Measurements from ENCODE around the gene FRMD3.

Gene FRMD3

DNA sequence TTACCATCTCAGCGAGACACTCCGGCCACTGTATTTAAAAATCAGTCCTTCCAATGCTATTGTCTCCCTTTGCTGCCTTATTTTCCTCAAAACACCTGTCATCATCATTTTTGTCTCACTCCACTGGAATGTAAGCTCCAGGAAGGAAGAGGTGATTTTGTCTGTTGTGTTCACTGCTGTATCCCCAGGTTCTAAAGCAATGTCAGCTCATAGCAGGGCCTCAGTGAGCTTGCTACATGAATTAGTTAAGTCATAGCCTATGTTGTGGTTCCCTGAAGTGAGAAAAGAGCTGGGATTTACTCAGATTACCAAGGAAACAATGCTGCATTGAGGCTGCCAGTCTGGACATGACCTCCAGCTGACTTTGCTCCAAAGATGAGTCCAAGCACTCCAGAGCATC, 337.7 kb downstream of the FRMD3 start:
- TF ChIP-seq, protein P1, sequence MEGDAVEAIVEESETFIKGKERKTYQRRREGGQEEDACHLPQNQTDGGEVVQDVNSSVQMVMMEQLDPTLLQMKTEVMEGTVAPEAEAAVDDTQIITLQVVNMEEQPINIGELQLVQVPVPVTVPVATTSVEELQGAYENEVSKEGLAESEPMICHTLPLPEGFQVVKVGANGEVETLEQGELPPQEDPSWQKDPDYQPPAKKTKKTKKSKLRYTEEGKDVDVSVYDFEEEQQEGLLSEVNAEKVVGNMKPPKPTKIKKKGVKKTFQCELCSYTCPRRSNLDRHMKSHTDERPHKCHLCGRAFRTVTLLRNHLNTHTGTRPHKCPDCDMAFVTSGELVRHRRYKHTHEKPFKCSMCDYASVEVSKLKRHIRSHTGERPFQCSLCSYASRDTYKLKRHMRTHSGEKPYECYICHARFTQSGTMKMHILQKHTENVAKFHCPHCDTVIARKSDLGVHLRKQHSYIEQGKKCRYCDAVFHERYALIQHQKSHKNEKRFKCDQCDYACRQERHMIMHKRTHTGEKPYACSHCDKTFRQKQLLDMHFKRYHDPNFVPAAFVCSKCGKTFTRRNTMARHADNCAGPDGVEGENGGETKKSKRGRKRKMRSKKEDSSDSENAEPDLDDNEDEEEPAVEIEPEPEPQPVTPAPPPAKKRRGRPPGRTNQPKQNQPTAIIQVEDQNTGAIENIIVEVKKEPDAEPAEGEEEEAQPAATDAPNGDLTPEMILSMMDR (IDR thresholded peaks at IDR 0.05; ENCODE audit: extremely low read depth, insufficient read depth, missing control alignments) = no peak
- no peak for DNase-seq (ENCODE audit: low spot score)
- in situ Hi-C loops (cut with MboI; ENCODE audit: low pct_unique_long_range_greater_than_20kb, low sequenced_read_pairs, unreplicated experiment) = no loop called here

DNA sequence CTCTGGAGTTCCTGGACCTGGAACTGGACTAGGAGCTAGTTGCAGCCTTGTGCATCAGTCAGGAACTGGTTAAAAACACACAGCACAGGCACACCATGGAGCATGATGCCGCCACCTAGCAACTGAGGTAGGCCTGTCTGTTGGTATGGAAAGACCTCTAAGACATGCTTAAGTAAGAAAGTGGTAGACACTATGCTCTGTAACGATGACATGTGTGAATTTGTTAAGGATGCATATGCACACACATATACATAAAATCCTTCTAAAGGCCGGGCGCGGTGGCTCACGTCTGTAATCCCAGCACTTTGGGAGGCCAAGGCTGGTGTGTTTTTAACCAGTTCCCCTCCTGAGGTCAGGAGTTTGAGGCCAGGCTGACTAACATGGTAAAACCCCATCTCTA, 338.4 kb downstream of the FRMD3 start:
- TF ChIP-seq, protein P1 (IDR thresholded peaks at IDR 0.05; ENCODE audit: extremely low read depth, insufficient read depth, missing control alignments) = no peak

DNA sequence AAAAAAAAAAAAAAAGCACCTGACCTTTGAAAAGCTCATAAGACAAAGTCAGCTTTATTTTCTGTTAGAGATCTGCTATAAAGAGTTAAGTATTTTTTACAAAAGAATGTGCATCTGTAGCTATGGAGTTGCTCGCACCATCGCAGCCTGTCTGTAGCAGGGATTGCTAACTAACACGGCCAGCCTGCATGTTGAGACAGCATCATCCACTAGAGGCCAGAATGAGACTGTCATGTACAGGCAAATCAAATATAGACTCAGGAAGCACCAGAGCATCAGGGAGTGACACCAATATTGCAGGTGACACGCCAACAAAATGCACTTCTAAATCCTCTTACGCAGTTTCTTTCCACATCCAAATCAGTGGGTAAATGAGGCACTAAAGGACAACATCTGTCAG, 339.0 kb downstream of the FRMD3 start:
- TF ChIP-seq, protein P1 (IDR thresholded peaks at IDR 0.05; ENCODE audit: extremely low read depth, insufficient read depth, missing control alignments) = no peak
- no peak for DNase-seq (ENCODE audit: low spot score)
- in situ Hi-C loops (cut with MboI; ENCODE audit: low pct_unique_long_range_greater_than_20kb, low sequenced_read_pairs, unreplicated experiment) = no loop called here

More for the DNA sequence above, 338.4 kb downstream of the FRMD3 start:
- DNase-seq (ENCODE audit: low spot score) = no peak
- in situ Hi-C loops (cut with MboI; ENCODE audit: low pct_unique_long_range_greater_than_20kb, low sequenced_read_pairs, unreplicated experiment) = no loop called here

DNA sequence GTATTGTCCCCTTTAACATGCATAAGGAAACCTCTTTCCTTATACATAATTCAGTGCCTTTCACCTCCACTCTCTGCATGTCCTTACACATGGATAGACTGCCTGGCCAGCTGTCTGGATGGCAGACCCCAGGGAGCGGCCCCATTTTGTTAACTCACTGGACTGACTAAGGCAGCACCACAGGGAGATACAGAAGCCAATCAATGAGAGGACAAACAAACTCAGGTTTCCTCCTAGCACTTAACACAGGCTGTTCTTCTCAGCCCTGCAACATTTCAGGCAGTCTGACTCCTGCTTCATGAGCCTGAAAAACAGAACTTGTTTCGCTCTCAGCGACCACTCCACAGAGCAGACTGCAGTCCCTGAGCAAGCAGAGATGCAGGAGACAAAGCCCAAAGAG, 339.8 kb downstream of the FRMD3 start:
- in situ Hi-C loops (cut with MboI; ENCODE audit: low pct_unique_long_range_greater_than_20kb, low sequenced_read_pairs, unreplicated experiment) = no loop called here
- DNase-seq (ENCODE audit: low spot score) = no peak
- TF ChIP-seq, protein P1 (IDR thresholded peaks at IDR 0.05; ENCODE audit: extremely low read depth, insufficient read depth, missing control alignments) = no peak

DNA sequence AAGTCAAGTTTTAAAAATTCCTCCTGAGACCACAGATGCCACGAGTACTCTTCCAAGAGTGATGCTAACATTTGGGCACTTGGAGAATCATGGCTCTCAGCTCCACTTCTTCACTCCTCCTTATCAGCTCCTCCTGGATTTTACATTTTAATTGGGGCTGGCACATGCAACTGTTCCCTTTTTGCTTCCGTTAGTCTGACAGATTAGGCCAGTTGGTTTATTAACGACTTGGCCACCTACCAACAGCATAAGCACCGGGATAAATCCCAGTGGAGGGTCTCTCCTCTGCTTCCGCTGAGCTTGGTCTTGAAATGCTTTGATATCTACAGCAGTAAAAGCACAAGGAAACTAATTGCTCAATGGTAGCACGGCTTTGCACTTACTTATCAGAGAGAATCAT, 340.6 kb downstream of the FRMD3 start:
- TF ChIP-seq, protein P1 (IDR thresholded peaks at IDR 0.05; ENCODE audit: extremely low read depth, insufficient read depth, missing control alignments) = no peak
- in situ Hi-C loops (cut with MboI; ENCODE audit: low pct_unique_long_range_greater_than_20kb, low sequenced_read_pairs, unreplicated experiment) = no loop called here
- no peak for DNase-seq (ENCODE audit: low spot score)

DNA sequence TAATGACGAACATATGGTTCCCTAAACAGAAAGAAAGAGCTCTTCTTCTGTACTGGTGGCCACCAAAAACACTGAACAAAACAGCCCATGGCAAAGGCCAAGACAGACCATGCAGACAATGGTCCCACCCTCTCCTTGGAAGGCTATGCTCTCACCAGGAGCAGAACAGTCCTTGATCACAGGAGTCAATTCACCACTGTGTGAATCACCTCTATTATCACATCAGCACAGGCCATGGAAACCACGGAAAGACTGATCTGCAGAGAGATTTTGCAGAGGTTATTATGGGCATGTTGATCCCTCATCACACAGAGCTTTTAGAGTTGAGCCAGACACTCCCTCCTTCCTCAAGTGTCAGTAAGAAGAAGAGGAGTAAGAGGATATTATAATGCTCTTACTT, 341.3 kb downstream of the FRMD3 start:
- in situ Hi-C loops (cut with MboI; ENCODE audit: low pct_unique_long_range_greater_than_20kb, low sequenced_read_pairs, unreplicated experiment) = no loop called here
- TF ChIP-seq, protein P1 (IDR thresholded peaks at IDR 0.05; ENCODE audit: extremely low read depth, insufficient read depth, missing control alignments) = no peak
- DNase-seq (ENCODE audit: low spot score) = no peak

Data from GM13977 (cell line).